HepG2 (cell line): Measurements from ENCODE around the gene UCK2. TPM values are rescaled to one million over a fixed set of nuclear protein-coding genes. Genes with fewer than 3 reads are reported as not detected.

Experiments
- CREB1 ChIP-seq, 2 experiments: fragments of 450-650 bp in 1 of 2; IDR thresholded peaks; 2 replicates each; pipeline ENCODE4 v1.6.1; 2016 to 2017; ENCODE audit warnings: control low read depth in 1 of 2, mild to moderate bottlenecking in 1 of 2, missing compliant biosample characterization in 1 of 2, missing genetic modification characterization in 1 of 2
- EEA1 ChIP-seq: sonication (generic); formaldehyde crosslinking; IDR thresholded peaks from 2 replicates; pipeline ENCODE4 v1.5.1; 2020; ENCODE audit warnings: mild to moderate bottlenecking, missing genetic modification reagents, borderline replicate concordance
- ETV6 ChIP-seq: sonication (generic); formaldehyde crosslinking; conservative IDR thresholded peaks from 2 replicates; pipeline ENCODE4 v1.4.0; 2020; ENCODE audit warnings: missing genetic modification reagents
- FOXC1 ChIP-seq: sonication (generic); formaldehyde crosslinking; IDR thresholded peaks from 2 replicates; pipeline ENCODE4 v1.8.0; 2022; ENCODE audit warnings: mild to moderate bottlenecking, missing genetic modification reagents, borderline replicate concordance
- GTF3A ChIP-seq: sonication (generic); formaldehyde crosslinking; conservative IDR thresholded peaks from 2 replicates; pipeline ENCODE4 v1.4.0; 2020; ENCODE audit warnings: mild to moderate bottlenecking, missing genetic modification reagents
- HDAC6 ChIP-seq: fragments of 200-600 bp; sonication (generic); IDR thresholded peaks from 2 replicates; pipeline ENCODE4 v1.7.0; 2017; ENCODE audit warnings: mild to moderate bottlenecking, antibody characterized with exemption, low read length, low read depth
- KAT8 ChIP-seq: IDR thresholded peaks from 2 replicates; pipeline ENCODE4 v1.6.1; 2016; ENCODE audit warnings: missing genetic modification reagents, missing compliant biosample characterization
- MXI1 ChIP-seq: IDR thresholded peaks from 3 replicates; pipeline ENCODE4 v1.6.1; 2012; ENCODE audit warnings: low read depth, low read length, inconsistent platforms, borderline replicate concordance
- MZF1 ChIP-seq: sonication (generic); formaldehyde crosslinking; IDR thresholded peaks from 2 replicates; pipeline ENCODE4 v1.8.1; 2023; ENCODE audit warnings: mild to moderate bottlenecking, missing genetic modification reagents, borderline replicate concordance
- NONO ChIP-seq, 2 experiments: fragments of 450-650 bp in 1 of 2; sonication (generic) in 1 of 2; formaldehyde crosslinking in 1 of 2; IDR thresholded peaks in 1 of 2; conservative IDR thresholded peaks in 1 of 2; 2 replicates each; pipeline versions ENCODE4 v1.6.1 to v1.8.0; 2017 to 2022; ENCODE audit warnings: mild to moderate bottlenecking in 1 of 2, missing genetic modification reagents in 1 of 2, moderate library complexity in 1 of 2
- PAF1 ChIP-seq: IDR thresholded peaks from 2 replicates; pipeline ENCODE4 v1.6.1; 2016; ENCODE audit warnings: missing genetic modification reagents, missing compliant biosample characterization
- RBM22 ChIP-seq: fragments of 200-400 bp; formaldehyde crosslinking; optimal IDR thresholded peaks from 2 replicates; pipeline ENCODE3; 2017; ENCODE audit warnings: mild to moderate bottlenecking, low read length, moderate library complexity
- SMYD3 ChIP-seq: sonication (generic); formaldehyde crosslinking; IDR thresholded peaks from 2 replicates; pipeline ENCODE4 v1.8.1; 2023; ENCODE audit warnings: mild to moderate bottlenecking, missing genetic modification reagents
- SNRNP70 ChIP-seq: fragments of 200-400 bp; formaldehyde crosslinking; IDR thresholded peaks from 2 replicates; pipeline ENCODE4 v1.6.1; 2017; ENCODE audit warnings: mild to moderate bottlenecking, low read depth, low read length, moderate library complexity
- SOX6 ChIP-seq, 2 experiments: fragments of 450-650 bp in 1 of 2; sonication (generic) in 1 of 2; formaldehyde crosslinking in 1 of 2; IDR thresholded peaks; 2 replicates each; pipeline versions ENCODE4 v1.4.0 to v1.6.1; 2017 to 2020; ENCODE audit warnings: antibody characterized with exemption in 1 of 2, mild to moderate bottlenecking in 1 of 2, missing genetic modification reagents in 1 of 2
- TARDBP ChIP-seq: sonication (generic); formaldehyde crosslinking; IDR thresholded peaks from 2 replicates; pipeline ENCODE4 v1.8.0; 2022; ENCODE audit warnings: mild to moderate bottlenecking, missing genetic modification reagents
- ZBTB20 ChIP-seq: sonication (generic); formaldehyde crosslinking; IDR thresholded peaks from 2 replicates; pipeline ENCODE4 v1.8.1; 2023; ENCODE audit warnings: missing genetic modification reagents, low read depth, mild to moderate bottlenecking, borderline replicate concordance
- ZFX ChIP-seq: sonication (generic); formaldehyde crosslinking; IDR thresholded peaks from 2 replicates; pipeline ENCODE4 v1.4.0; 2020; ENCODE audit warnings: mild to moderate bottlenecking, low read depth, missing genetic modification reagents, moderate library complexity
- ZNF12 ChIP-seq: sonication (generic); formaldehyde crosslinking; IDR thresholded peaks from 2 replicates; pipeline ENCODE4 v1.5.0; 2020; ENCODE audit warnings: missing genetic modification reagents
- ZNF160 ChIP-seq: sonication (generic); formaldehyde crosslinking; IDR thresholded peaks from 2 replicates; pipeline ENCODE4 v1.8.0; 2022; ENCODE audit warnings: mild to moderate bottlenecking, inconsistent platforms, missing genetic modification reagents
- ZNF225 ChIP-seq: sonication (generic); formaldehyde crosslinking; IDR thresholded peaks from 2 replicates; pipeline ENCODE4 v1.4.0; 2020; ENCODE audit warnings: mild to moderate bottlenecking, missing genetic modification reagents
- ZNF343 ChIP-seq: sonication (generic); formaldehyde crosslinking; IDR thresholded peaks from 2 replicates; pipeline ENCODE4 v1.4.0; 2020; ENCODE audit warnings: mild to moderate bottlenecking, missing genetic modification reagents
- ZNF501 ChIP-seq: sonication (generic); formaldehyde crosslinking; IDR thresholded peaks from 2 replicates; pipeline ENCODE4 v1.5.1; 2020; ENCODE audit warnings: mild to moderate bottlenecking, moderate library complexity, missing genetic modification reagents
- ZNF879 ChIP-seq: sonication (generic); formaldehyde crosslinking; IDR thresholded peaks from 2 replicates; pipeline ENCODE4 v1.8.1; 2023; ENCODE audit warnings: missing genetic modification reagents
- polyA plus RNA-seq, 8 experiments: library from polyadenylated mRNA; depleted of rRNA in 3 of 8; stranded (reverse) in 7 of 8; unstranded in 1 of 8; fragments of >200 nt; fragmentation: Illumina TruSeq in 4 of 8; extraction: Trizol in 4 of 8; gene quantifications; 2 replicates each; pipeline versions ENCODE4 v1.2.1 to v1.2.3, GENCODE V29; 2011 to 2016; ENCODE audit warnings: low read depth in 4 of 8, missing spikeins in 1 of 8, mixed read lengths in 1 of 8; ENCODE audit not compliant: insufficient read depth in 1 of 8
- total RNA-seq, 5 experiments: library from RNA; depleted of rRNA; stranded (reverse); fragments of >200 nt; fragmentation: Illumina TruSeq; extraction: Trizol; gene quantifications; 2 replicates each; pipeline ENCODE4 v1.2.3, GENCODE V29; 2016; ENCODE audit warnings: low read depth in 1 of 5
- TF ChIP-seq, protein P1 (sequence below): sonication (generic); formaldehyde crosslinking; IDR thresholded peaks from 2 replicates; pipeline ENCODE4 v1.5.1; 2020; ENCODE audit warnings: mild to moderate bottlenecking, missing genetic modification reagents, moderate library complexity
- TF ChIP-seq, protein P2 (sequence below): sonication (generic); formaldehyde crosslinking; conservative IDR thresholded peaks from 2 replicates; pipeline ENCODE4 v1.8.0; 2022; ENCODE audit warnings: low read depth, missing genetic modification reagents

Gene UCK2
- total and polyA plus RNA-seq, 2 of the 13 experiments (the other 11 are each of a cell fraction or from before 2014, with no cell fraction given): 64.3 to 78.0 TPM

DNA sequence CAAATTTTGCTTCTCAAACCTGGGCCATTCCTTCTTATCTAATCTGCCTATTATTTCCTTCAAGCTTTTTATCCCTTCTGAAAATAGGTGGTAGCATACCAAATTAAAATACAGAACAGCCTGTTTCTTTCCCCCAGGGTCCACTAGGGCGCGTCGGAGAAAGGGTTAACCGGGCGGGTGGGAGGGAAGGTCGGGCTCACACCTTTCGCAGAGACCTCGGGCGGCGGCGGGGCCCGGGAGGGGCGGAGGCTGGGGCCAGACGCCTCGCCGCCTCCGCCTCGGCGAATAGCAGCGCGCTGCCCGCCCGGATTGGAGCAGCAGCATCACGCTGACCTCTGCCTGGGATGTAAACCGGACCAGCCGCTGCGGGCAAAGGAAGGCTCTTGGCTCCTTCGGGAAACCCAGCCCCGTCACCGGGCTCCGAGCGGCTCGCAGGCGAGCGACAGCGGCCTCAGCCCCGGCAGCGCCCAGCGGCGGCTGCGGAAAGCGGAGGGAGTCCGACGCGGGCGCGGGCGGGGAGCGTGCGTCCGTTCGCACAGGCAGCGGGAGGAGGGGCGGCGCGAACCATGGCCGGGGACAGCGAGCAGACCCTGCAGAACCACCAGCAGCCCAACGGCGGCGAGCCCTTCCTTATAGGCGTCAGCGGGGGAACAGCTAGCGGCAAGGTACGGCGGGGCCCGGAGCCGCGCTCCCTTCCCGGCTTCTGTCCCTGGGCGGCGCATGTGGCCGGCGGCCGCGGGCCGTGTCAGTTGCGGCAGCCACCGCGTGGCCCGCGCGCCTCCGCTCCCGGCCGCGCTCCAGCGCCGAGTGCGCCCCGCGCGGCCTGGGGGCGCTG lies at the start of gene UCK2 (continued):
- TF ChIP-seq TARDBP (CRISPR knock-in tag): no peak
- peak; percentile 25; the same call in 1 of the 2 replicates for TF ChIP-seq KAT8 (CRISPR knock-in tag)
- no peak for TF ChIP-seq CREB1 (IDR thresholded peaks at IDR 0.05)
- TF ChIP-seq CREB1 (CRISPR knock-in tag; IDR thresholded peaks at IDR 0.05): no peak
- TF ChIP-seq HDAC6: no peak
- no peak; the same call in 1 of the 2 replicates for TF ChIP-seq ZBTB20 (CRISPR knock-in tag)
- peak; percentile 71 for TF ChIP-seq ZNF160 (CRISPR knock-in tag)
- no peak for TF ChIP-seq SOX6 (IDR thresholded peaks at IDR 0.05)
- no peak; the same call in 1 of the 2 replicates for TF ChIP-seq SOX6 (CRISPR knock-in tag; IDR thresholded peaks at IDR 0.05)
- TF ChIP-seq ZNF225 (CRISPR knock-in tag): no peak
- TF ChIP-seq RBM22: no peak
- TF ChIP-seq ZNF879 (CRISPR knock-in tag): no peak
- no peak for TF ChIP-seq FOXC1 (CRISPR knock-in tag)
- TF ChIP-seq, protein P1, sequence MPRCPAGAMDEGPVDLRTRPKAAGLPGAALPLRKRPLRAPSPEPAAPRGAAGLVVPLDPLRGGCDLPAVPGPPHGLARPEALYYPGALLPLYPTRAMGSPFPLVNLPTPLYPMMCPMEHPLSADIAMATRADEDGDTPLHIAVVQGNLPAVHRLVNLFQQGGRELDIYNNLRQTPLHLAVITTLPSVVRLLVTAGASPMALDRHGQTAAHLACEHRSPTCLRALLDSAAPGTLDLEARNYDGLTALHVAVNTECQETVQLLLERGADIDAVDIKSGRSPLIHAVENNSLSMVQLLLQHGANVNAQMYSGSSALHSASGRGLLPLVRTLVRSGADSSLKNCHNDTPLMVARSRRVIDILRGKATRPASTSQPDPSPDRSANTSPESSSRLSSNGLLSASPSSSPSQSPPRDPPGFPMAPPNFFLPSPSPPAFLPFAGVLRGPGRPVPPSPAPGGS (CRISPR knock-in tag): peak; percentile 80; the same call in 1 of the 2 replicates
- peak; percentile 54; the same call in 1 of the 3 replicates for TF ChIP-seq MXI1
- peak; percentile 48; the same call in 1 of the 2 replicates for TF ChIP-seq ZFX (CRISPR knock-in tag)
- TF ChIP-seq MZF1 (CRISPR knock-in tag): no peak
- no peak for TF ChIP-seq ZNF12 (CRISPR knock-in tag)
- TF ChIP-seq, protein P2, sequence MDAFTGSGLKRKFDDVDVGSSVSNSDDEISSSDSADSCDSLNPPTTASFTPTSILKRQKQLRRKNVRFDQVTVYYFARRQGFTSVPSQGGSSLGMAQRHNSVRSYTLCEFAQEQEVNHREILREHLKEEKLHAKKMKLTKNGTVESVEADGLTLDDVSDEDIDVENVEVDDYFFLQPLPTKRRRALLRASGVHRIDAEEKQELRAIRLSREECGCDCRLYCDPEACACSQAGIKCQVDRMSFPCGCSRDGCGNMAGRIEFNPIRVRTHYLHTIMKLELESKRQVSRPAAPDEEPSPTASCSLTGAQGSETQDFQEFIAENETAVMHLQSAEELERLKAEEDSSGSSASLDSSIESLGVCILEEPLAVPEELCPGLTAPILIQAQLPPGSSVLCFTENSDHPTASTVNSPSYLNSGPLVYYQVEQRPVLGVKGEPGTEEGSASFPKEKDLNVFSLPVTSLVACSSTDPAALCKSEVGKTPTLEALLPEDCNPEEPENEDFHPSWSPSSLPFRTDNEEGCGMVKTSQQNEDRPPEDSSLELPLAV (CRISPR knock-in tag): no peak
- TF ChIP-seq PAF1 (CRISPR knock-in tag): no peak
- TF ChIP-seq SMYD3 (CRISPR knock-in tag): 0 out of 2 replicates have a peak, but pooled peaks have one; percentile 8
- no peak for TF ChIP-seq GTF3A (CRISPR knock-in tag)
- no peak; the same call in 1 of the 2 replicates for TF ChIP-seq EEA1 (CRISPR knock-in tag)
- TF ChIP-seq NONO (IDR thresholded peaks at IDR 0.05): no peak
- TF ChIP-seq NONO (CRISPR knock-in tag; conservative IDR thresholded peaks at IDR 0.05): peak; percentile 37; the same call in 1 of the 2 replicates
- TF ChIP-seq ZNF343 (CRISPR knock-in tag): peak; percentile 17; the same call in 1 of the 2 replicates
- TF ChIP-seq ZNF501 (CRISPR knock-in tag): no peak
- no peak for TF ChIP-seq SNRNP70
- no peak for TF ChIP-seq ETV6 (CRISPR knock-in tag)
